Measurements from ENCODE around the gene TRMT1. TPM values are rescaled to one million over a fixed set of nuclear protein-coding genes. Genes with fewer than 3 reads are reported as not detected.

TRMT1 gene
- polyA plus RNA-seq, 3 donors, result 14.5 to 94.7 (median 14.5) TPM

DNA sequence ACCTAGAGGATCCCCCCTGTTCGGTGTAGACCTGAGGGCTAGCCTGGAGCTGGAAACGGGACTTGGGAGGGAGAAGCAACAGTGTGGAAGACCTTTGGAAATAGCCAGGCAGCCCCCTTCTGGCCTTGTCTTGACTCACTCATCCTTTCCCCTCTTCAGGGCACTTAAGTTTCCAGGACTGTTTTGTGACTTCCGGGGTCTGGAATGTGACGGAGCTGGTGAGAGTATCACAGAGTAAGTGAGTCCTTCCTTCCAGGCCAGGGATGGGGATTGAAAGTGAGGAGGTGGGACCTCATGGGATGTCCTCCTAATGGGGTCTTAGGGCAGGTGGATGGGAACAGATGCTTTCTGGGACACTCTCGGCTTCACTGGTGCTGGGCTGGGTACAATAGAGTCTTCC, 43.3 kb downstream of the TRMT1 start:
- Mint-ChIP-seq H3K9me3 (no peaks in the 10 kb centered on the region), H3K36me3 (peaks cover 4 to 5% of the 10 kb centered on the region in 2 donors), H3K4me3 (no peak overlapping the region), H3K4me1 (peaks cover 2% of the 10 kb centered on the region), H3K27me3 (ENCODE audit: low read depth in 3 of 3) (peaks cover 0 to 7% (median 2%) of the 10 kb centered on the region in 3 donors), H3K27ac (peak overlapping the region in 1 of 7 donors; percentile 6)
- WGBS (ENCODE audit: insufficient coverage), result 100% methylated on average over 2 of the region's 5 CpGs
- no peak for DNase-seq
- no peak overlapping the region for H3K27ac ChIP-seq (ENCODE audit: low read depth in 1 of 2, low read length in 2 of 2)
- H3K9ac ChIP-seq (ENCODE audit: insufficient read depth, low read length, poor library complexity, severe bottlenecking), result no peak overlapping the region
- H3K9me3 ChIP-seq (replicated peaks in 1 of 2; ENCODE audit: control insufficient read depth in 1 of 2, insufficient read depth in 1 of 2, low read length in 2 of 2), result no peaks in the 10 kb centered on the region
- H4K20me1 ChIP-seq (ENCODE audit: insufficient read depth, low read length), result no peaks in the 10 kb centered on the region
- intact Hi-C loops (cut with micrococcal nuclease), result no loop called here
- H2AFZ ChIP-seq (ENCODE audit: insufficient read depth, low read depth, low read length, poor library complexity, severe bottlenecking), result no peak overlapping the region
- no peaks in the 10 kb centered on the region for H3K4me1 ChIP-seq (ENCODE audit: control insufficient read depth in 1 of 2, insufficient read depth in 2 of 2, low read length in 2 of 2)
- TF ChIP-seq CTCF (IDR thresholded peaks at IDR 0.05), result no peak
- no peak overlapping the region for H3K4me2 ChIP-seq (replicated peaks; ENCODE audit: extremely low read depth, low read length, poor library complexity, severe bottlenecking)
- no peaks in the 10 kb centered on the region for H3K79me2 ChIP-seq (ENCODE audit: insufficient read depth, low read length)
- H3K27me3 ChIP-seq (ENCODE audit: control insufficient read depth in 2 of 2, insufficient read depth in 2 of 2, low read length in 2 of 2), result no peaks in the 10 kb centered on the region
- H3K36me3 ChIP-seq (replicated peaks in 1 of 2; ENCODE audit: control insufficient read depth in 1 of 2, insufficient read depth in 2 of 2, low read length in 2 of 2), result no peaks in the 10 kb centered on the region
- no peak overlapping the region for H3K4me3 ChIP-seq (replicated peaks in 1 of 3; ENCODE audit: low read depth in 2 of 3, low read length in 3 of 3)

DNA sequence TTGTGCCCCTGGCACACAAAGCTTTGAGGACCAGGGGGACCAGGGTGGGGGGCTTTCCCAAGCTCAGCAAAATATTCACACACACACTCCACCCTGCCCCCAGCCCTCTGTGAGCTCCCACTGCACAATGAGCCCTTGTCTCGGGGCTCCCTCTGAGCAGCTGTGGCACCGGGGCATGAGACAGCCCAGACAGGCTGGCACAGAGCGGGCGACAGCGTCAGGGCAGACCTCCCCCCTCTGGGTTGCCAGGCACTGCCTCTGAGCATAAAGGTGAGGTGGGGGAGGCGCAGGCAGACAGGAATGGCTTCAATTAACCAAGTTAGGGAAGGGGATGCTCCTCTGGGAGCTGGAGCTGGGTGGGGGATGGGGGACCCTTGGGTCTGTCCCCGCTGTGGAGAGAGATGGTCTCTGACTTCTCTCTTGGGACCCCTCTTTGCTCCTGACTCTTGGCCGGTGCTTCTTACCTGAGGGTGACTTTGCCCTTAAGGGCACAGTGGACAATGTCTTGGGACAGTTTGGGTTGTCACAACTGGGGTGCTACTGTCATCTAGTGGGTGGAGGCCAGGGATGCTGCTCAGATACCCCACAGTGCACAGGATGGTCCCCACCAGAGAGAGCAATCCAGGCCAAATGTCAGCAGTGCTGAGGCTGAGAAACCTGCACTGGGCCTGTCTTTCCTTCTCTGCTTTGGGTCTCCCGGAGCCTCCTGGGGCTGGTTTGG, 44.2 kb downstream of the TRMT1 start:
- H3K4me1 ChIP-seq (ENCODE audit: control insufficient read depth in 1 of 2, insufficient read depth in 2 of 2, low read length in 2 of 2), result no peaks in the 10 kb centered on the region
- no peaks in the 10 kb centered on the region for H3K36me3 ChIP-seq (replicated peaks in 1 of 2; ENCODE audit: control insufficient read depth in 1 of 2, insufficient read depth in 2 of 2, low read length in 2 of 2)
- Mint-ChIP-seq H3K27me3 (ENCODE audit: low read depth in 3 of 3) (peaks cover 0 to 7% (median 2%) of the 10 kb centered on the region in 3 donors), H3K36me3 (peaks cover 4 to 5% of the 10 kb centered on the region in 2 donors), H3K4me1 (peaks cover 2% of the 10 kb centered on the region), H3K27ac (no peak overlapping the region), H3K4me3 (no peak overlapping the region), H3K9me3 (no peaks in the 10 kb centered on the region)
- H4K20me1 ChIP-seq (ENCODE audit: insufficient read depth, low read length), result no peaks in the 10 kb centered on the region
- H3K27ac ChIP-seq (ENCODE audit: low read depth in 1 of 2, low read length in 2 of 2), result no peak overlapping the region
- H3K79me2 ChIP-seq (ENCODE audit: insufficient read depth, low read length), result no peaks in the 10 kb centered on the region
- TF ChIP-seq CTCF (IDR thresholded peaks at IDR 0.05), result no peak
- H3K9me3 ChIP-seq (replicated peaks in 1 of 2; ENCODE audit: control insufficient read depth in 1 of 2, insufficient read depth in 1 of 2, low read length in 2 of 2), result no peaks in the 10 kb centered on the region
- H3K27me3 ChIP-seq (ENCODE audit: control insufficient read depth in 2 of 2, insufficient read depth in 2 of 2, low read length in 2 of 2), result no peaks in the 10 kb centered on the region
- no peak overlapping the region for H3K4me2 ChIP-seq (replicated peaks; ENCODE audit: extremely low read depth, low read length, poor library complexity, severe bottlenecking)
- H3K9ac ChIP-seq (ENCODE audit: insufficient read depth, low read length, poor library complexity, severe bottlenecking), result no peak overlapping the region
- no peak overlapping the region for H2AFZ ChIP-seq (ENCODE audit: insufficient read depth, low read depth, low read length, poor library complexity, severe bottlenecking)
- WGBS (ENCODE audit: insufficient coverage), result 94% methylated on average over 9 of the region's 9 CpGs
- no peak overlapping the region for H3K4me3 ChIP-seq (replicated peaks in 1 of 3; ENCODE audit: low read depth in 2 of 3, low read length in 3 of 3)
- intact Hi-C loops (cut with micrococcal nuclease), result no loop called here
- DNase-seq, result no peak

Data from CD14-positive monocyte (primary cell).